BJ (cell line): ENCODE data around the gene TBXAS1. TPM values are rescaled to one million over a fixed set of nuclear protein-coding genes. Genes with fewer than 3 reads are reported as not detected.

Experiments
- CTCF ChIA-PET: fragments of 350-600 bp; formaldehyde crosslinking; extraction: SDS; loops from one replicate; lab custom pipeline; 2021; ENCODE audit warnings: antibody characterized with exemption, inconsistent platforms; lab: Yijun Ruan, JAX
- POLR2A ChIA-PET: fragments of 300-600 bp; sonication (Branson Sonifier 250); formaldehyde crosslinking; extraction: SDS; loops from one replicate; lab custom pipeline; 2021; ENCODE audit warnings: antibody characterized with exemption; lab: Charles Lee
- DNase-seq: peaks from one replicate; pipeline ENCODE4 v3.0.0-alpha.2; 2011; ENCODE audit warnings: low read depth
- H3K27me3 ChIP-seq: 2 replicates; pipeline ENCODE4 v1.6.0; 2011; ENCODE audit warnings: low read length; ENCODE audit not compliant: control insufficient read depth, insufficient read depth
- H3K36me3 ChIP-seq: 2 replicates; pipeline ENCODE4 v1.5.1; 2011; ENCODE audit warnings: low read length; ENCODE audit not compliant: control insufficient read depth, insufficient read depth
- H3K4me3 ChIP-seq: 2 replicates; pipeline ENCODE4 v1.5.1; 2011; ENCODE audit warnings: low read depth, mild to moderate bottlenecking, control low read depth, low read length
- CTCF ChIP-seq: IDR thresholded peaks from 2 replicates; pipeline ENCODE4 v1.5.1; 2011; ENCODE audit warnings: low read depth, mild to moderate bottlenecking, control low read depth, inconsistent platforms, low read length, moderate library complexity; ENCODE audit not compliant: insufficient read depth
- polyA plus RNA-seq: library from polyadenylated mRNA; depleted of rRNA; stranded (reverse); fragments of >200 nt; gene quantifications from 2 replicates; pipeline ENCODE4 v1.2.3, GENCODE V29; 2011

The TBXAS1 gene
- polyA plus RNA-seq, 1 experiment: 0.16 TPM

- peaks cover 1% of the 10 kb centered on the region; the same call in 1 of the 2 replicates for H3K27me3 ChIP-seq
- H3K36me3 ChIP-seq: no peaks in the 10 kb centered on the region
- no peak for DNase-seq
- no peak overlapping the region for H3K4me3 ChIP-seq
- POLR2A ChIA-PET: no interaction called here
- CTCF ChIA-PET: interaction anchor here (1.1 to 1.8 kb wide), 3 partner anchors 11 to 370 kb away, joined by 3 to 6 read pairs (median 4); no protein-coding TSS in a partner anchor
- no peak for TF ChIP-seq CTCF
These were observed 160.5 kb downstream of the TBXAS1 start for GRCh38 chr7:139989366-139990141.

GRCh38 chr7:139990142-139990535 is 161.1 kb downstream of the TBXAS1 start:
- peaks cover 1% of the 10 kb centered on the region; the same call in 1 of the 2 replicates for H3K27me3 ChIP-seq
- DNase-seq: no peak
- no peak overlapping the region for H3K4me3 ChIP-seq
- ChIA-PET CTCF (interaction anchor here (1.1 to 1.8 kb wide), 3 partner anchors 11 to 371 kb away, joined by 3 to 6 read pairs (median 4); no protein-coding TSS in a partner anchor), POLR2A (no interaction called here)
- TF ChIP-seq CTCF: no peak
- H3K36me3 ChIP-seq: no peaks in the 10 kb centered on the region

GRCh38 chr7:139990571-139991268 is 161.7 kb downstream of the TBXAS1 start:
- CTCF ChIA-PET: interaction anchor here (1.3 to 1.8 kb wide), 2 partner anchors 15 to 372 kb away, joined by 4 to 6 read pairs; no protein-coding TSS in a partner anchor
- Histone ChIP-seq H3K4me3 (no peak overlapping the region), H3K36me3 (no peaks in the 10 kb centered on the region), H3K27me3 (peaks cover 1% of the 10 kb centered on the region; the same call in 1 of the 2 replicates)
- no peak for DNase-seq
- TF ChIP-seq CTCF: no peak
- POLR2A ChIA-PET: no interaction called here

GRCh38 chr7:139991269-139991666 is 162.2 kb downstream of the TBXAS1 start:
- POLR2A ChIA-PET: no interaction called here
- H3K36me3 ChIP-seq: no peaks in the 10 kb centered on the region
- CTCF ChIA-PET: interaction anchor here (1.8 kb wide), 1 partner anchor 372 kb away, joined by 4 read pairs; no protein-coding TSS in a partner anchor
- TF ChIP-seq CTCF: no peak
- H3K4me3 ChIP-seq: no peak overlapping the region
- no peak for DNase-seq
- H3K27me3 ChIP-seq: peaks cover 1% of the 10 kb centered on the region; the same call in 1 of the 2 replicates

GRCh38 chr7:139991911-139992310 is 162.8 kb downstream of the TBXAS1 start:
- CTCF ChIA-PET: interaction anchor here (0.9 kb wide), 1 partner anchor 346 kb away, joined by 6 read pairs; no protein-coding TSS in a partner anchor

More at GRCh38 chr7:139991911-139992310, 162.8 kb downstream of the TBXAS1 start:
- H3K27me3 ChIP-seq: peaks cover 1% of the 10 kb centered on the region; the same call in 1 of the 2 replicates
- H3K36me3 ChIP-seq: no peaks in the 10 kb centered on the region
- H3K4me3 ChIP-seq: no peak overlapping the region
- no peak for TF ChIP-seq CTCF
- DNase-seq: no peak
- POLR2A ChIA-PET: no interaction called here
